HepG2 (cell line): ENCODE measurements around the gene ADRA1B. TPM values are rescaled to one million over a fixed set of nuclear protein-coding genes. Genes with fewer than 3 reads are reported as not detected.

Experiments
- ATAC-seq: fragments of 200-7000 bp; cut with Tn5 transposase; 3 replicates; pipeline ENCODE4 v1.9.1; 2020; ENCODE audit warnings: mild to moderate bottlenecking, moderate library complexity
- BruUV-seq: library from RNA; stranded (reverse); fragments of 400-500 nt; replicated peaks from 2 replicates; lab custom pipeline; 2021; lab: Mats Ljungman, UMichigan
- CTCF ChIA-PET: fragments of 300-600 bp; formaldehyde crosslinking; extraction: SDS; loops from one replicate; lab custom pipeline; 2021; ENCODE audit warnings: low total read pairs, inconsistent platforms, low intra/inter-chr PET ratio; lab: Yijun Ruan, JAX
- POLR2A ChIA-PET: fragments of 350-600 bp; sonication (Branson Sonifier 250); formaldehyde crosslinking; loops from one replicate; lab custom pipeline; 2020; ENCODE audit warnings: antibody characterized with exemption, inconsistent platforms; lab: Yijun Ruan, JAX
- DNase-seq: peaks from one replicate; pipeline ENCODE4 v3.0.0-alpha.2; 2015; ENCODE audit warnings: low spot score
- FAIRE-seq: peaks from 3 replicates; lab custom pipeline; 2011; peaks lifted over from hg19 to GRCh38; lab: Jason Lieb, UNC
- H2AFZ ChIP-seq: one replicate; pipeline ENCODE4 v1.6.1; 2011; ENCODE audit warnings: low read length, inconsistent platforms
- H3K27ac ChIP-seq: fragments of 300-600 bp; 3 replicates; pipeline ENCODE4 v1.8.0; 2011; ENCODE audit warnings: mixed run types, mild to moderate bottlenecking, mixed read lengths, low read length, inconsistent platforms; ENCODE audit not compliant: insufficient read depth; ENCODE audit errors: extremely low read length
- H3K27me3 ChIP-seq, 2 experiments: fragments of 200-600 bp in 1 of 2; 2 replicates in 1 of 2; 3 replicates in 1 of 2; pipeline versions ENCODE4 v1.6.0 to v1.8.0; 2011; ENCODE audit warnings: low read length in 2 of 2, mild to moderate bottlenecking in 2 of 2, moderate library complexity in 2 of 2, inconsistent platforms in 1 of 2; ENCODE audit not compliant: insufficient read depth in 2 of 2, control insufficient read depth in 1 of 2
- H3K36me3 ChIP-seq, 2 experiments: fragments of 200-600 bp in 1 of 2; replicated peaks in 1 of 2; 2 replicates in 1 of 2; 3 replicates in 1 of 2; pipeline versions ENCODE4 v1.5.1 to v1.8.0; 2011; ENCODE audit warnings: low read length in 2 of 2, inconsistent platforms in 1 of 2; ENCODE audit not compliant: insufficient read depth in 2 of 2, control insufficient read depth in 1 of 2
- H3K4me1 ChIP-seq: 2 replicates; pipeline ENCODE4 v1.5.1; 2012; ENCODE audit warnings: low read length, inconsistent platforms; ENCODE audit not compliant: insufficient read depth
- H3K4me2 ChIP-seq: 2 replicates; pipeline ENCODE4 v1.6.0; 2011; ENCODE audit warnings: low read depth, low read length, inconsistent platforms
- H3K4me3 ChIP-seq, 3 experiments: fragments of 200-600 bp in 1 of 3; sonication (generic), shearing (Covaris generic) in 1 of 3; replicated peaks in 1 of 3; 2 replicates each; pipeline ENCODE4 v1.5.1; 2011 to 2016; ENCODE audit warnings: low read length in 3 of 3, inconsistent platforms in 2 of 3, low read depth in 2 of 3, mild to moderate bottlenecking in 2 of 3, control low read depth in 1 of 3, mixed read lengths in 1 of 3; ENCODE audit not compliant: insufficient read depth in 1 of 3
- H3K79me2 ChIP-seq: one replicate; pipeline ENCODE4 v1.6.1; 2011; ENCODE audit warnings: low read length, inconsistent platforms; ENCODE audit not compliant: insufficient read depth
- H3K9ac ChIP-seq: 2 replicates; pipeline ENCODE4 v1.6.0; 2011; ENCODE audit warnings: mild to moderate bottlenecking, low read depth, low read length, inconsistent platforms; ENCODE audit not compliant: insufficient read depth
- H3K9me3 ChIP-seq: 2 replicates; pipeline ENCODE4 v1.5.1; 2012; ENCODE audit warnings: mild to moderate bottlenecking, low read length
- H4K20me1 ChIP-seq: 2 replicates; pipeline ENCODE4 v1.6.0; 2011; ENCODE audit warnings: inconsistent platforms, mild to moderate bottlenecking, low read length, moderate library complexity; ENCODE audit not compliant: insufficient read depth
- CBX5 ChIP-seq: sonication (generic); formaldehyde crosslinking; IDR thresholded peaks from 2 replicates; pipeline ENCODE4 v1.4.0; 2020; ENCODE audit warnings: missing genetic modification reagents, borderline replicate concordance
- CEBPG ChIP-seq: IDR thresholded peaks from 2 replicates; pipeline ENCODE4 v1.6.1; 2016
- ETV5 ChIP-seq: IDR thresholded peaks from 2 replicates; pipeline ENCODE4 v1.6.1; 2018; ENCODE audit warnings: missing biosample characterization, missing genetic modification reagents, inconsistent platforms, borderline replicate concordance
- GABPA ChIP-seq, 2 experiments: IDR thresholded peaks; 2 replicates each; pipeline ENCODE4 v1.6.1; 2011 to 2016; ENCODE audit warnings: low read depth in 2 of 2, low read length in 1 of 2, missing biosample characterization in 1 of 2, missing genetic modification characterization in 1 of 2
- HMG20B ChIP-seq: conservative IDR thresholded peaks from 2 replicates; pipeline ENCODE4 v1.6.1; 2016; ENCODE audit warnings: missing genetic modification reagents, missing compliant biosample characterization
- KDM6A ChIP-seq: IDR thresholded peaks from 2 replicates; pipeline ENCODE4 v1.6.1; 2016; ENCODE audit warnings: low read depth
- KMT2A ChIP-seq: sonication (generic); formaldehyde crosslinking; IDR thresholded peaks from 2 replicates; pipeline ENCODE4 v1.4.0; 2020; ENCODE audit warnings: missing genetic modification reagents
- NFE2L2 ChIP-seq: fragments of 150-350 bp; IDR thresholded peaks from 2 replicates; pipeline ENCODE4 v1.6.1; 2014; ENCODE audit warnings: low read length
- ZBTB20 ChIP-seq: sonication (generic); formaldehyde crosslinking; IDR thresholded peaks from 2 replicates; pipeline ENCODE4 v1.8.1; 2023; ENCODE audit warnings: missing genetic modification reagents, low read depth, mild to moderate bottlenecking, borderline replicate concordance
- ZBTB21 ChIP-seq: sonication (generic); formaldehyde crosslinking; IDR thresholded peaks from 2 replicates; pipeline ENCODE4 v1.4.0; 2020; ENCODE audit warnings: missing genetic modification reagents
- ZBTB42 ChIP-seq: sonication (generic); formaldehyde crosslinking; IDR thresholded peaks from 2 replicates; pipeline ENCODE4 v1.5.0; 2020; ENCODE audit warnings: mild to moderate bottlenecking, missing genetic modification reagents
- ZFAT ChIP-seq: sonication (generic); formaldehyde crosslinking; conservative IDR thresholded peaks from 2 replicates; pipeline ENCODE4 v1.8.1; 2023; ENCODE audit warnings: missing genetic modification reagents, inconsistent platforms
- ZNF382 ChIP-seq: sonication (generic); formaldehyde crosslinking; IDR thresholded peaks from 2 replicates; pipeline ENCODE4 v1.5.0; 2020; ENCODE audit warnings: missing genetic modification reagents, mild to moderate bottlenecking, borderline replicate concordance
- WGBS: methylation state at CpG from one replicate; pipeline ENCODE4 v1.1.6; 2017; ENCODE audit warnings: low lambda C conversion rate; 5-methylcytosine and 5-hydroxymethylcytosine counted together
- in situ Hi-C: cut with HindIII; loops from 2 replicates; pipeline ENCODE4 v1.10.0; 2017; ENCODE audit warnings: low pct_unique_long_range_greater_than_20kb; ENCODE audit not compliant: extremely low pct_ligation_motif_present
- intact Hi-C: fragments of 100-400 bp; cut with micrococcal nuclease; formaldehyde crosslinking; loops from one replicate; pipeline ENCODE4 v1.10.0; 2022; ENCODE audit not compliant: unreplicated experiment
- polyA plus RNA-seq, 8 experiments: library from polyadenylated mRNA; depleted of rRNA in 3 of 8; stranded (reverse) in 7 of 8; unstranded in 1 of 8; fragments of >200 nt; fragmentation: Illumina TruSeq in 4 of 8; extraction: Trizol in 4 of 8; gene quantifications; 2 replicates each; pipeline versions ENCODE4 v1.2.1 to v1.2.3, GENCODE V29; 2011 to 2016; ENCODE audit warnings: low read depth in 4 of 8, missing spikeins in 1 of 8, mixed read lengths in 1 of 8; ENCODE audit not compliant: insufficient read depth in 1 of 8
- total RNA-seq, 5 experiments: library from RNA; depleted of rRNA; stranded (reverse); fragments of >200 nt; fragmentation: Illumina TruSeq; extraction: Trizol; gene quantifications; 2 replicates each; pipeline ENCODE4 v1.2.3, GENCODE V29; 2016; ENCODE audit warnings: low read depth in 1 of 5
- TF ChIP-seq, protein P1 (sequence below): sonication (generic); formaldehyde crosslinking; IDR thresholded peaks from 2 replicates; pipeline ENCODE4 v1.4.0; 2020; ENCODE audit warnings: missing genetic modification reagents
- TF ChIP-seq, protein P2 (sequence below): sonication (generic); formaldehyde crosslinking; IDR thresholded peaks from 2 replicates; pipeline ENCODE4 v1.5.0; 2020; ENCODE audit warnings: mild to moderate bottlenecking, missing genetic modification reagents, borderline replicate concordance
- TF ChIP-seq, protein P3 (sequence below): sonication (generic); formaldehyde crosslinking; IDR thresholded peaks from 2 replicates; pipeline ENCODE4 v1.4.0; 2020; ENCODE audit warnings: missing genetic modification reagents

The ADRA1B gene
- total and polyA plus RNA-seq, 2 of the 13 experiments (the other 11 are each of a cell fraction or from before 2014, with no cell fraction given): not detected

- Histone ChIP-seq H3K9me3 (no peaks in the 10 kb centered on the region), H2AFZ (no peak overlapping the region), H3K79me2 (no peaks in the 10 kb centered on the region), H3K4me3 (no peak overlapping the region), H3K4me1 (no peaks in the 10 kb centered on the region), H3K27me3 (peaks cover 0 to 5% of the 10 kb centered on the region in 2 experiments; a peak in 2 of 5 replicates), H3K27ac (no peak overlapping the region), H3K36me3 (no peaks in the 10 kb centered on the region), H4K20me1 (no peaks in the 10 kb centered on the region), H3K9ac (no peak overlapping the region), H3K4me2 (no peak overlapping the region)
- FAIRE-seq (no peak), DNase-seq (no peak), ATAC-seq (no peak)
- TF ChIP-seq CBX5 (CRISPR knock-in tag): no peak
- TF ChIP-seq HMG20B (CRISPR knock-in tag): no peak
- no peak for TF ChIP-seq GABPA (IDR thresholded peaks at IDR 0.05; ENCODE audit: low read depth, low read length)
- TF ChIP-seq GABPA (CRISPR knock-in tag; IDR thresholded peaks at IDR 0.05; ENCODE audit: low read depth): no peak
- TF ChIP-seq ETV5 (CRISPR knock-in tag): no peak
- no peak for TF ChIP-seq ZNF382
- TF ChIP-seq, protein P1, sequence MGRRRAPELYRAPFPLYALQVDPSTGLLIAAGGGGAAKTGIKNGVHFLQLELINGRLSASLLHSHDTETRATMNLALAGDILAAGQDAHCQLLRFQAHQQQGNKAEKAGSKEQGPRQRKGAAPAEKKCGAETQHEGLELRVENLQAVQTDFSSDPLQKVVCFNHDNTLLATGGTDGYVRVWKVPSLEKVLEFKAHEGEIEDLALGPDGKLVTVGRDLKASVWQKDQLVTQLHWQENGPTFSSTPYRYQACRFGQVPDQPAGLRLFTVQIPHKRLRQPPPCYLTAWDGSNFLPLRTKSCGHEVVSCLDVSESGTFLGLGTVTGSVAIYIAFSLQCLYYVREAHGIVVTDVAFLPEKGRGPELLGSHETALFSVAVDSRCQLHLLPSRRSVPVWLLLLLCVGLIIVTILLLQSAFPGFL (CRISPR knock-in tag): no peak
- no peak for TF ChIP-seq CEBPG
- TF ChIP-seq KMT2A (CRISPR knock-in tag): no peak
- TF ChIP-seq KDM6A: no peak
- no peak for TF ChIP-seq ZBTB20 (CRISPR knock-in tag)
- TF ChIP-seq ZBTB21 (CRISPR knock-in tag): no peak
- no peak for TF ChIP-seq ZBTB42 (CRISPR knock-in tag)
- TF ChIP-seq ZFAT: no peak
- TF ChIP-seq, protein P2, sequence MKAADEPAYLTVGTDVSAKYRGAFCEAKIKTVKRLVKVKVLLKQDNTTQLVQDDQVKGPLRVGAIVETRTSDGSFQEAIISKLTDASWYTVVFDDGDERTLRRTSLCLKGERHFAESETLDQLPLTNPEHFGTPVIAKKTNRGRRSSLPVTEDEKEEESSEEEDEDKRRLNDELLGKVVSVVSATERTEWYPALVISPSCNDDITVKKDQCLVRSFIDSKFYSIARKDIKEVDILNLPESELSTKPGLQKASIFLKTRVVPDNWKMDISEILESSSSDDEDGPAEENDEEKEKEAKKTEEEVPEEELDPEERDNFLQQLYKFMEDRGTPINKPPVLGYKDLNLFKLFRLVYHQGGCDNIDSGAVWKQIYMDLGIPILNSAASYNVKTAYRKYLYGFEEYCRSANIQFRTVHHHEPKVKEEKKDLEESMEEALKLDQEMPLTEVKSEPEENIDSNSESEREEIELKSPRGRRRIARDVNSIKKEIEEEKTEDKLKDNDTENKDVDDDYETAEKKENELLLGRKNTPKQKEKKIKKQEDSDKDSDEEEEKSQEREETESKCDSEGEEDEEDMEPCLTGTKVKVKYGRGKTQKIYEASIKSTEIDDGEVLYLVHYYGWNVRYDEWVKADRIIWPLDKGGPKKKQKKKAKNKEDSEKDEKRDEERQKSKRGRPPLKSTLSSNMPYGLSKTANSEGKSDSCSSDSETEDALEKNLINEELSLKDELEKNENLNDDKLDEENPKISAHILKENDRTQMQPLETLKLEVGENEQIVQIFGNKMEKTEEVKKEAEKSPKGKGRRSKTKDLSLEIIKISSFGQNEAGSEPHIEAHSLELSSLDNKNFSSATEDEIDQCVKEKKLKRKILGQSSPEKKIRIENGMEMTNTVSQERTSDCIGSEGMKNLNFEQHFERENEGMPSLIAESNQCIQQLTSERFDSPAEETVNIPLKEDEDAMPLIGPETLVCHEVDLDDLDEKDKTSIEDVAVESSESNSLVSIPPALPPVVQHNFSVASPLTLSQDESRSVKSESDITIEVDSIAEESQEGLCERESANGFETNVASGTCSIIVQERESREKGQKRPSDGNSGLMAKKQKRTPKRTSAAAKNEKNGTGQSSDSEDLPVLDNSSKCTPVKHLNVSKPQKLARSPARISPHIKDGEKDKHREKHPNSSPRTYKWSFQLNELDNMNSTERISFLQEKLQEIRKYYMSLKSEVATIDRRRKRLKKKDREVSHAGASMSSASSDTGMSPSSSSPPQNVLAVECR (CRISPR knock-in tag): no peak
- TF ChIP-seq NFE2L2: no peak
- TF ChIP-seq, protein P3, sequence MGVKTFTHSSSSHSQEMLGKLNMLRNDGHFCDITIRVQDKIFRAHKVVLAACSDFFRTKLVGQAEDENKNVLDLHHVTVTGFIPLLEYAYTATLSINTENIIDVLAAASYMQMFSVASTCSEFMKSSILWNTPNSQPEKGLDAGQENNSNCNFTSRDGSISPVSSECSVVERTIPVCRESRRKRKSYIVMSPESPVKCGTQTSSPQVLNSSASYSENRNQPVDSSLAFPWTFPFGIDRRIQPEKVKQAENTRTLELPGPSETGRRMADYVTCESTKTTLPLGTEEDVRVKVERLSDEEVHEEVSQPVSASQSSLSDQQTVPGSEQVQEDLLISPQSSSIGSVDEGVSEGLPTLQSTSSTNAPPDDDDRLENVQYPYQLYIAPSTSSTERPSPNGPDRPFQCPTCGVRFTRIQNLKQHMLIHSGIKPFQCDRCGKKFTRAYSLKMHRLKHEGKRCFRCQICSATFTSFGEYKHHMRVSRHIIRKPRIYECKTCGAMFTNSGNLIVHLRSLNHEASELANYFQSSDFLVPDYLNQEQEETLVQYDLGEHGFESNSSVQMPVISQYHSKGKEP: no peak
- ChIA-PET CTCF (no interaction called here), POLR2A (no interaction called here)
- 0% methylated on average over 1 of the region's 1 CpG for WGBS
- BruUV-seq: no TSS peak
- in situ Hi-C loops: no loop called here
- intact Hi-C loops: no loop called here
These were observed 11.4 kb upstream of the ADRA1B start for GRCh38 chr5:159904874-159905273.
